DMS53 treated with DMSO at 0.1 percent for 48 hours (cell line): ENCODE results near the gene CREBL2.
"Not testable (repeated sequence)": the region's sequence is repeated elsewhere in the genome, so short reads cannot be mapped to it uniquely, and the experiment has no call there.

ENCODE experiments used
- DNase-seq: peaks from one replicate; lab custom pipeline; 2025; ENCODE audit not compliant: unreplicated experiment; lab: John Stamatoyannopoulos, UW

CREBL2 gene, protein sequence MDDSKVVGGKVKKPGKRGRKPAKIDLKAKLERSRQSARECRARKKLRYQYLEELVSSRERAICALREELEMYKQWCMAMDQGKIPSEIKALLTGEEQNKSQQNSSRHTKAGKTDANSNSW

DNA sequence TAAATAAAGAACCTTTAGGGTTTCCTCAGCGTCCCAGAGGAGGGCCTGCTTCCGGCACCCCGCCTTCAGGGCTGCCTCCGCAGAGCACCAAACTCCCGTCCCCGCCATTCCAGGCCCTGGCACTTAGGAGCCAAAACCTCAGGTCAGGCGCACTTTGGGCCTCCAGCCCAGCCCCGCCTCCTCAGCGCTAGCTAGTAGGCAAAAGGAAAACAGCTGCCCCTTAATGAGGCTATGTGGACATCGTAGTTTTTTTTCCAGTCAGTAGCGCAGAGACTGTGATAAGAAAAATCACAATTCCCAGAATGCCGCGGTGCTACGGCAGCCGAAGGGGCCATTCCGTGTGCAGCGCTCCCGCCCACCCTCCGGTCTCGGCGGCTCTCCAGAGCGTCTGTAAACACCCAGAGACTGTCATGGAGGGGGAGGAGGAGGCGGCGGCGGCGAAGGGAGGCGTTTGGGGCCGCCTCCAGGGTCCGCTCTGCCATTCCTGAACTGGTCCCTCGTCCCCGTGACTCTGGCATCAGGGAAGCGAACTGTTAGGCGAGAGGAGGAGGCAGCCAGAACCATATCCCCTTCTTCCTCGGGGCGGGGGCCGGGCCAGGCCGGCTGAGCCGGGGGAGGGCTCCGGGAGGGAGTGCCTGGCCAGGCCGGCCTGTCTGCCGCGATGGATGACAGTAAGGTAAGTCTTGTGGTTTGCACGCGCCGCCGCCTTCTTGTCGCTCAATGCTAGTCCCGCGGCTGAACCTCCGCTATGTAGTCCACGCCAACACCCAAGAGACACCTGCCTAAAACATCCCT lies at the start of gene CREBL2:
CREBL2 (plus strand) TSS at position 365 of the 795 bp plus-strand sequence; CDS start at position 662, 297 bp downstream.
- peak; percentile 100 for DNase-seq

- peak; percentile 36 for DNase-seq
Measured at GRCh38 chr12:12562016-12562483, 49.6 kb upstream of the CREBL2 start.

GRCh38 chr12:12562585-12563261 lies 49.0 kb upstream of the CREBL2 start, which contains the start of gene DUSP16:
DUSP16 (minus strand) TSS chr12:12562863; CDS start chr12:12521098, 41,765 bp downstream.
- peak; percentile 98 for DNase-seq

DNA sequence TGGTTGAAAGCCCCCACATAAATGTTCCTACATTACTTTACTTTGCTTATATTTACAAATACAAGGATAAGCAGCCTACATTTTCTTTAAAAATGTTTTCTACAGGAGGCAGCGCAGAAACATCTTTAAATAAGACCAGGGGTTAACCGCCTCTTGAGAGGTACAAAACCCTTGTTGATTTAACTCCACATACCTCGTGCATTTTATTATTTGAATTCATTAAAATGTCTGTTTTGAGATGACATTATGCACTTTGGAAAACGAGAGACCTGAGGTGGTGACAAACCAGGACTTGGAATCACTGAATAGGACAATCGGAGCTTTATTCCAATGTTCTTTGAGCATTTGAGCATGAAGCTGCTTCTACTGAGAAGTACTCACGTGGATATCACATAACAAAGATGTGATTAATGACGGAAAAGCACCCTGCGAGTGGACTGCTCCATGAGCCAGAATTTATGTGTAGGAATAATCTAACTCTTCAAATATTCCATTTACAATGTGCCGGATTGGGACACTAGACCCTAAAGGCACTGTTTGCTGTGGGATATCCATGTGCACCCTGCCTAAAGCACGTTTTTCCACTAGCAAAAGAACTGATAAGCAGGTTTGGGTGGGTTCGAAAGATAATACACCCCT lies 48.3 kb upstream of the CREBL2 start:
- peak; percentile 48 for DNase-seq

DNA sequence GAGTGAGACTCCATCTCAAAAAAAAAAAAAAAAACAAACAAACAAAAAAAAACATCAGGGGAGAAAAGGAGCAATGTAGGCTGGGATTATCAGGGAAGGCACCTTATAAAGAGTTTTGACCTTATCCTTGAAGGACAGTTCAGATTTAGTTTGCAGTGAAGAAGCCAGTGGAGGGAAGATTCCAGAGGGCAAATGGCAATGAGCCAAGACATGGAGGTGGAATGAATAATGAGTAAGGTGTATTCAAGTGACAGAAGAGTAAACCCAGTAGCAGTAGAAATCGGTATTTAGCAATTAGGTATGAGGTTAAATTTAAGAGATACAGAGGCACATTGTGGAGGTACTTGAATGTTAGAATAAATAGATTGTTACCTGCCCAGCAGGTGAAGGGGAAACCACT lies 46.8 kb upstream of the CREBL2 start:
- no peak for DNase-seq

DNA sequence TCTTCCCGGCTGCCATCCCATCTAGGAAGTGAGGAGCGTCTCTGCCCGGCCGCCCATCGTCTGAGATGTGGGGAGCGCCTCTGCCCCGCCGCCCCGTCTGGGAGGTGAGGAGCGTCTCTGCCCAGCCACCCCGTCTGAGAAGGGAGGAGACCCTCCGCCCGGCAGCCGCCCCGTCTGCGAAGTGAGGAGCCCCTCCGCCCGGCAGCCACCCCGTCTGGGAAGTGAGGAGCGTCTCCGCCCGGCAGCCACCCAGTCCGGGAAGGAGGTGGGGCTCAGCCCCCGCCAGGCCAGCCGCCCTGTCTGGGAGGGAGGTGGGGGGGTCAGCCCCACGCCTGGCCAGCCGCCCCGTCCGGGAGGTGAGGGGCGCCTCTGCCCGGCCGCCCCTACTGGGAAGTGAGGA lies 45.7 kb upstream of the CREBL2 start:
- DNase-seq: not testable (repeated sequence)

DNA sequence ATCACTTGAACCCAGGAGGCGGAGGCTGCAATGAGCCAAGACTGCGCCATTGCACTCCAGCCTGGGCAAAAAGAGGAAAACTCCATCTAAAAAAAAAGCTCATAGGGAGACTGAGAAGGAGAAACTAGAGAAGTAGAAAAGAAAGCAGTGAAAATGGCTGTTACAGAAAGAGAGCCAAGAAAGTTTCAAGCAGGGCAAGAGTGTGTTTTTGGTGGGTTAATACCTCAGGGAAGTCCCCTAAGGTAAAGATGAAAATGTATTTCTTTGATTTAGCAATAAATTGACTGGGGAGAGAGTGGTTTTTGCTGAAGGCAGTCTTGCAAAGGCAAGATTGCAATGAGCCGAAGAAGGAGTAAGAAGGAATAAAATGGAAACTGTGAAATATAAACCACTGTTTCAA lies 39.0 kb upstream of the CREBL2 start:
- no peak for DNase-seq

- no peak for DNase-seq
Measured at GRCh38 chr12:12577786-12578185, 33.9 kb upstream of the CREBL2 start.

DNA sequence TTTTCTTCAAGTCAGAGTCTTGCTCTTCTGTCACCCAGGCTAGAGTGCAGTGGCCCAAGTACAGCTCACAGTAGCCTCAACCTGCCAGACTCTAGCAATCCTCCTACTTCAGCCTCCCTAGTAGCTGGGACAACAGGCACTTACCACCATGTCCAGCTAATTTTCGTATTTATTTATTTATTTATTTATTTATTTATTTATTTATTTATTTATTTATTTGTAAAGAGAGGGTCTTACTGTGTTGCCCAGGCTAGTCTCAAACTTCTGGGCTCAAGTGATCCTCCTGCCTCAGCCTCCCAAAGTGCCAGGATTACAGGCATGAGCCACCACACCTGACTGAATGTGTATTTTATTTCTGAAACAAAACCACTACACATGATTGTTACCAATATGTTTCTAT lies 31.0 kb upstream of the CREBL2 start:
- DNase-seq: not testable (repeated sequence)

- DNase-seq: no peak
Measured at GRCh38 chr12:12582193-12582881, 29.3 kb upstream of the CREBL2 start.

DNA sequence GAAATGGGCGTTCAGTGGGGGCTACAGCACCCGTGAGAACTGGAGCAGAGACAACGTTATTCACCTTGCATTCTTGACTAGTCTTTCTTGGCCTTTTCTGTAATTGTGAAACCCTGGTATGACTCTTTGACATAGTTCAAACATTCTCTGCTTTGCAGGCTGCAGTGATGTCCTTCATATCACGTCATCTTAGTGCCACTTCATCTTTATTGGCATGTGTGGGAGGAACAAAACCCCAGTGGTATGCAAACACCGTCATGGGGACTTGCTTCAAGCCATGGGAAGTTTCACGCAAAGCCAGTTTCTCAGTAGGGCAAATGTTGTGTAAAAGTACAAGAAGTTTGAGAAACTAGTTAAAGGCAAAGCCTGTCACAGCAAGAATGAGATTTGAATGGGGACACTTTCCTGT lies 28.8 kb upstream of the CREBL2 start:
- DNase-seq: no peak

DNA sequence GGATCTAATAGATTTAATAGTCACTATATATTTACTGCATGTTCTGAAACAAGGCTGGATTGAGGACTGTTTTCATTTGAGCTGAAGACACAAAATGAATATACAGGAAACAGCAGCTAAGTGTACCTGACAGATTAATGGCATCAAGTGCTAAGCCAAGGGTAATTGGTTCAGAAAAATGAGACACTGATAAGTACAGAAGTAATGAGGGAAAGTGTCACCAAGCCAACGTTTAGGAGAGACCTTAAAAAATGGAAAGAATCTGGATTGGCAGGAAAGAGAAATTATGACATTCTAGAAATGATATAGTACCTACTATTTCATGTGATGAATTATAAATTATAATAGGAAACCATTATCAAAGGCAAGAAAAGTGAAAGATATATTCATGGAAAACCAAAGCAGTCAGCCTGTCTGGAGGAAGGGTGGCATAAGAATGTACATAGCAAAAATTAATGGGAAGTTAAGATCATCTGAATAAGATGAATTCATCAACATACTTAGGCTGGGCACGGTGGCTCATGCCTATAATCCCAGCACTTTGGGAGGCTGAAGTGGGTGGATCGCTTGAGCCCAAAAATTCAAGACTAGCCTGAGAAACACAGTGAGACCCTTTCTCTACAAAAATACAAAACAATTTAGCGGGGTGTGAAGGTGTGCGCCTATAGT lies 28.0 kb upstream of the CREBL2 start:
- DNase-seq: no peak

DNA sequence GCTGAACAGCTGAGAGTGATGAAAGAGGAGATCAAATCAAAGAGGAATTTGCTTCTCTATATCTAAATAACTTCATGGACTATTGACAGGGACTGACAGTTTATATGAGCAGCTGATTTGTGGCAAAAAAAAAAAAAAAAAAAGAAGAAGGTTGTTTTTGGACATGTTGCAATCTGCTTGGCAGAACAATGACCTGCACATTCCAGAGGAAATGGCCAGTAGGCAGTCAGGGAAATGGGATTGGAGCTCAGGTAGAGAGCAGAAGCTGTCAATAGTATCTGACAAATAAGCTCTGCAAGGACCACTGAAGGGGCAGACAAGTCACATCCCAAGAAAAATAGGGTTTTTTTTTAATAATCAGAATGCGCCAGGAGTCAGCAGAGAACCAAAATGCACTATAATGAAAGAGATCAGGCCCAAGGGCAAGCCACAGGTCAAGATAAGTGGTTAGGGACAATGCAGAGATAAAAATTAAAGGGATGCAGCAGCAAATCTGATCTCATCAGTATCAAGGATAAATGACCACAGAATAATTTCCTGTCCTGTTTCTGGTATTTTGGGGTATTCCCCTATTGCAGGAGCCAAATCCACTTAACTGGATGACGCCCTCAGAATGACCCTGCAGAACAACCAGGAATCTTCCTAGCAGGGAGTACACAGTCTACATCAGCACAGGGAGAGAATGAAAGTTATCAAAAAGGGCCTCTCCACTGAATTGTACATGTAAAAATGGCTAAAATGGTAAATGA lies 26.4 kb upstream of the CREBL2 start:
- DNase-seq: no peak

DNA sequence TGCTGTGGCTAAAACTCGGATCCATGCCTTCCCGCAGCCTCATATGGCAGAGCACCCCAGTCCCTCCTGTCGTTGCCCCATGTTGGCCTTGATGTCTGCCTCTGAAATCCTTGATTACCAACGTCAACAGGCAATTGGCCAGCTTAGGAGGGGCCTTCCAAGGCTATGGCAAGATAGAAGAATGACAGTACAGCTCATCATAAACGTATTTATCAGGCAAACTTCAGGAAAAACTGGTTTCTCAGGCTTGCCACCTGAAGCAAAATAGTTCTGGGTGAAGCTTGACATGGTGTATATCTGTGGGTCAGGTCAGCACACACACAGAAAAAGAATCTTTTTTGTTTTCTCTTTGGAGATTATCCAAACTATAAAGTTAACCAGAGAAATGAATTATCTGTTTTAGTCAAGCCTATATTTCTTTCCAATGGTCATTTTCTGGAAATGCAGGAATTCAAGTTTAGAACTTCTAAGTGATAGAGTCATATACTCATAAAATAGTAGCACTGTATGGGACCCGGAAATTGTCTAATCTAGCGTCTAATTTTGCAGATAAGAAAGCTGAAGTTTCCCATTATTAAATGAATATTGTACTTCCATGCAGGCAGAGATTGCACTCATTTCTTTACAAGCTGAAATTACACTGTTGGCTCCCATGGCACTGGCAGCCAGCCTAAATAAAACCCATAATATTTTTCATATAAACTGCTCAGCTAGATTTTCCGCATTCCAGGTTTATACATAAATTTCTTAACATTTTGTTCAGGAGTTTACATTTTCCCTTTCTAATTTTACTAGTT lies 24.6 kb upstream of the CREBL2 start:
- peak; percentile 82 for DNase-seq

- DNase-seq: no peak
Measured at GRCh38 chr12:12587878-12588277, 23.8 kb upstream of the CREBL2 start.

DNA sequence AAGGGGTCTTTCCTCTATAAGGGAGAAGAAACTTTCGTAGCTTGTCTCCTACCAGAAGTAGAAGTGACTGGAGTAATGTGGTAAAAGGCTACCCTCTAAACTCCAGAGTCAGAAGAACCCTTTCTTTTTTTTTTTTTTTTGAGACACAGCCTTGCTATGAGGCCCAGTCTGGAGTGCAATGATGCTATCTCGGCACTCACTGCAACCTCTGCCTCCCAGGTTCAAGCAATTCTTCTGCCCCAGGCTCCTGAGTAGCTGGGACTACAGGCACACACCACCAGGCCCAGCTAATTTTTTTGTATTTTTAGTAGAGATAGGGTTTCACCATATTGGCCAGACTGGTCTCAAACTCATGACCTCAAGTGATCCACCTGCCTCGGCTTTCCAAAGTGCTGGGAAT lies 23.2 kb upstream of the CREBL2 start:
- not testable (repeated sequence) for DNase-seq

DNA sequence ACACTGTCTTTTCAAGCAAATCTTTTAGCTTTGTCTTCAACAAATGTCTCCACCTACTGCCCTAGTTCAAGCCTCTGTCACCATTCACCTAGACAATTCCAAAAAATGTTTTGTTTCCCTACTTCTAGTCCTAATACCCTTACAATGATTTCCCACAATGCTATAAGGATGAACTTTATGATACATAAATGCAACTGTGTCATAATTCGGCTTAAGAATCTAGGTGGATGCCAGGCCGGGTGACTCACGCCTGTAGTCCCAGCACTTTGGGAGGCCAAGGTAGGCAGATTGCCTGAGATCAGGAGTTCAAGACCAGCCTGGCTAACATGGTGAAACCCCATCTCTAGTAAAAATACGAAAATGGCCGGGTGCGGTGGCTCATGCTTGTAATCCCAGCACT lies 20.7 kb upstream of the CREBL2 start:
- DNase-seq: no peak

DNA sequence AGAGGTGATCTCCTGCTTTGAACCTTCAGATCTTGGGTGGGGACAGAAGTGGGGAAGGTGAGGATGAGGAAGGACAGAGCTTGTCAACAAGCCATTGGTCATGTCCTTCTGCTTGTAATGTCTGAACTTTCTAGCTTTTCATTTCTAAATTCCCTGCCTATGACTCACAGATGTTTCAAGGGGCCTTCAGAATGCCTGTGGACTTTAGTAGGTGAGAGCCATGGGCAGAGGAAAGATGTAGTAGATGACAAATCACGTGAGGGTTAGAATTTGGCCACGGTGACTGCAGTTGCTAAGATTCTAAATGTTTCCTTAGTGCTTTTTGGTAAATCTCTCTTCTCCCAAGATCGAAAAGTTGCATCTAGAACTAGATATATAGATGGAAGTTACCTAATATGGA lies 18.7 kb upstream of the CREBL2 start:
- no peak for DNase-seq

- not testable (repeated sequence) for DNase-seq
Measured at GRCh38 chr12:12595929-12596328, 15.7 kb upstream of the CREBL2 start.
